HAP-1 (cell line): ENCODE measurements around the gene ZSWIM8.
A peak's percentile ranks its signal among the peaks of the same experiment; 100 is the strongest.

Source experiments
- DNase-seq, 2 experiments: peaks; one replicate each; pipeline ENCODE4 v3.0.0-alpha.2; 2016 to 2020; ENCODE audit warnings: low spot score in 2 of 2
- H3K27me3 ChIP-seq: fragments of 250-450 bp; sonication (Bioruptor Pico); 2 replicates; pipeline ENCODE4 v1.5.1; 2020; ENCODE audit warnings: low read depth, mild to moderate bottlenecking, moderate library complexity
- H3K36me3 ChIP-seq: fragments of 250-450 bp; sonication (Bioruptor Pico); replicated peaks from 2 replicates; pipeline ENCODE4 v1.5.1; 2020; ENCODE audit warnings: mild to moderate bottlenecking
- H3K4me1 ChIP-seq: fragments of 250-450 bp; sonication (Bioruptor Pico); 2 replicates; pipeline ENCODE4 v1.5.1; 2020; ENCODE audit warnings: mild to moderate bottlenecking
- H3K4me3 ChIP-seq: fragments of 250-450 bp; sonication (Bioruptor Pico); 2 replicates; pipeline ENCODE4 v1.5.1; 2020; ENCODE audit warnings: mild to moderate bottlenecking, moderate library complexity
- H3K9me3 ChIP-seq: fragments of 250-450 bp; sonication (Bioruptor Pico); 2 replicates; pipeline ENCODE4 v1.5.1; 2020; ENCODE audit warnings: mild to moderate bottlenecking, moderate library complexity
- in situ Hi-C: fragments of 300-500 bp; cut with MboI; formaldehyde crosslinking; loops from 3 replicates; pipeline ENCODE4 v1.14.3; 2020; ENCODE audit warnings: low sequenced_read_pairs, inconsistent platforms, mixed read lengths

The ZSWIM8 gene

GRCh38 chr10:73809061-73809818 is 23.8 kb downstream of the ZSWIM8 start:
- no peak overlapping the region for H3K4me3 ChIP-seq
- H3K9me3 ChIP-seq: no peaks in the 10 kb centered on the region
- H3K36me3 ChIP-seq: peaks cover 32% of the 10 kb centered on the region
- in situ Hi-C loops: no loop called here
- peaks cover 5% of the 10 kb centered on the region for H3K4me1 ChIP-seq
- no peak for DNase-seq
- no peaks in the 10 kb centered on the region for H3K27me3 ChIP-seq

GRCh38 chr10:73810358-73810734 is 24.9 kb downstream of the ZSWIM8 start:
- in situ Hi-C loops: no loop called here
- H3K4me1 ChIP-seq: peaks cover 5% of the 10 kb centered on the region
- no peaks in the 10 kb centered on the region for H3K27me3 ChIP-seq
- H3K9me3 ChIP-seq: no peaks in the 10 kb centered on the region
- H3K4me3 ChIP-seq: peak overlapping the region; percentile 66
- peaks cover 36% of the 10 kb centered on the region for H3K36me3 ChIP-seq
- DNase-seq: no peak

- DNase-seq: peak; percentile 14 to 44
Measured at GRCh38 chr10:73810735-73811465, 25.5 kb downstream of the ZSWIM8 start.

GRCh38 chr10:73812657-73813056 is 27.3 kb downstream of the ZSWIM8 start:
- Histone ChIP-seq H3K9me3 (no peaks in the 10 kb centered on the region), H3K27me3 (no peaks in the 10 kb centered on the region), H3K4me3 (no peak overlapping the region), H3K4me1 (peaks cover 5% of the 10 kb centered on the region), H3K36me3 (peaks cover 15% of the 10 kb centered on the region)
- in situ Hi-C loops: no loop called here
- no peak for DNase-seq

More at GRCh38 chr10:73810735-73811465, 25.5 kb downstream of the ZSWIM8 start:
- peaks cover 31% of the 10 kb centered on the region for H3K36me3 ChIP-seq
- no peaks in the 10 kb centered on the region for H3K27me3 ChIP-seq
- H3K9me3 ChIP-seq: no peaks in the 10 kb centered on the region
- in situ Hi-C loops: no loop called here
- H3K4me3 ChIP-seq: peak overlapping the region; percentile 66
- H3K4me1 ChIP-seq: peaks cover 5% of the 10 kb centered on the region

GRCh38 chr10:73813333-73813732 is 27.9 kb downstream of the ZSWIM8 start:
- Histone ChIP-seq H3K4me1 (peaks cover 5% of the 10 kb centered on the region), H3K4me3 (no peak overlapping the region), H3K36me3 (peaks cover 8% of the 10 kb centered on the region), H3K27me3 (no peaks in the 10 kb centered on the region), H3K9me3 (no peaks in the 10 kb centered on the region)
- in situ Hi-C loops: no loop called here
- DNase-seq: no peak

GRCh38 chr10:73814276-73814895 is 29.0 kb downstream of the ZSWIM8 start:
- no peak overlapping the region for H3K4me3 ChIP-seq
- peaks cover 5% of the 10 kb centered on the region for H3K4me1 ChIP-seq
- peaks cover 7% of the 10 kb centered on the region for H3K36me3 ChIP-seq
- in situ Hi-C loops: no loop called here
- H3K27me3 ChIP-seq: no peaks in the 10 kb centered on the region
- DNase-seq: no peak
- H3K9me3 ChIP-seq: no peaks in the 10 kb centered on the region

GRCh38 chr10:73814896-73815718 is 29.7 kb downstream of the ZSWIM8 start:
- peak; percentile 16 to 60 for DNase-seq
- Histone ChIP-seq H3K9me3 (no peaks in the 10 kb centered on the region), H3K4me3 (no peak overlapping the region), H3K4me1 (peaks cover 5% of the 10 kb centered on the region), H3K27me3 (no peaks in the 10 kb centered on the region), H3K36me3 (peaks cover 7% of the 10 kb centered on the region)
- in situ Hi-C loops: no loop called here

- Histone ChIP-seq H3K4me3 (no peak overlapping the region), H3K27me3 (no peaks in the 10 kb centered on the region), H3K4me1 (peaks cover under 1% of the 10 kb centered on the region; the same call in 1 of the 2 replicates), H3K9me3 (no peaks in the 10 kb centered on the region), H3K36me3 (peaks cover 7% of the 10 kb centered on the region)
- in situ Hi-C loops: no loop called here
- DNase-seq: no peak
Measured at GRCh38 chr10:73815719-73816030, 30.3 kb downstream of the ZSWIM8 start.

- Histone ChIP-seq H3K4me3 (no peak overlapping the region), H3K4me1 (no peaks in the 10 kb centered on the region; the same call in 1 of the 2 replicates), H3K36me3 (peaks cover 15% of the 10 kb centered on the region), H3K27me3 (no peaks in the 10 kb centered on the region), H3K9me3 (no peaks in the 10 kb centered on the region)
- DNase-seq: no peak
- in situ Hi-C loops: no loop called here
Measured at GRCh38 chr10:73816917-73817729, 31.7 kb downstream of the ZSWIM8 start.

- H3K27me3 ChIP-seq: no peaks in the 10 kb centered on the region
- peaks cover 15% of the 10 kb centered on the region for H3K36me3 ChIP-seq
- no peaks in the 10 kb centered on the region for H3K9me3 ChIP-seq
- H3K4me1 ChIP-seq: no peaks in the 10 kb centered on the region
- DNase-seq: no peak
- no peak overlapping the region for H3K4me3 ChIP-seq
- in situ Hi-C loops: no loop called here
Measured at GRCh38 chr10:73817826-73818225, 32.4 kb downstream of the ZSWIM8 start.

- no peaks in the 10 kb centered on the region for H3K9me3 ChIP-seq
- DNase-seq: no peak
- no peaks in the 10 kb centered on the region for H3K4me1 ChIP-seq
- no peak overlapping the region for H3K4me3 ChIP-seq
- peaks cover 15% of the 10 kb centered on the region for H3K36me3 ChIP-seq
- in situ Hi-C loops: no loop called here
- H3K27me3 ChIP-seq: no peaks in the 10 kb centered on the region
Measured at GRCh38 chr10:73818402-73818801, 33.0 kb downstream of the ZSWIM8 start.

GRCh38 chr10:73819081-73819480 is 33.7 kb downstream of the ZSWIM8 start:
- no peak for DNase-seq
- Histone ChIP-seq H3K27me3 (no peaks in the 10 kb centered on the region), H3K4me3 (no peak overlapping the region), H3K36me3 (peaks cover 15% of the 10 kb centered on the region), H3K9me3 (no peaks in the 10 kb centered on the region), H3K4me1 (no peaks in the 10 kb centered on the region)
- in situ Hi-C loops: no loop called here
